Activated CD4-positive, alpha-beta T cell treated with anti-CD3 and anti-CD28 coated beads, Interleukin-2, amount 50 U/mL, for 24 hours (primary cell): ENCODE data around the gene ZNF354C.

ENCODE experiments used
- DNase-seq, 2 donors: peaks; one replicate each; pipeline ENCODE4 v3.0.0-alpha.2; 2020; ENCODE audit warnings: low read depth in 1 of 2, low spot score in 1 of 2

ZNF354C gene

DNA sequence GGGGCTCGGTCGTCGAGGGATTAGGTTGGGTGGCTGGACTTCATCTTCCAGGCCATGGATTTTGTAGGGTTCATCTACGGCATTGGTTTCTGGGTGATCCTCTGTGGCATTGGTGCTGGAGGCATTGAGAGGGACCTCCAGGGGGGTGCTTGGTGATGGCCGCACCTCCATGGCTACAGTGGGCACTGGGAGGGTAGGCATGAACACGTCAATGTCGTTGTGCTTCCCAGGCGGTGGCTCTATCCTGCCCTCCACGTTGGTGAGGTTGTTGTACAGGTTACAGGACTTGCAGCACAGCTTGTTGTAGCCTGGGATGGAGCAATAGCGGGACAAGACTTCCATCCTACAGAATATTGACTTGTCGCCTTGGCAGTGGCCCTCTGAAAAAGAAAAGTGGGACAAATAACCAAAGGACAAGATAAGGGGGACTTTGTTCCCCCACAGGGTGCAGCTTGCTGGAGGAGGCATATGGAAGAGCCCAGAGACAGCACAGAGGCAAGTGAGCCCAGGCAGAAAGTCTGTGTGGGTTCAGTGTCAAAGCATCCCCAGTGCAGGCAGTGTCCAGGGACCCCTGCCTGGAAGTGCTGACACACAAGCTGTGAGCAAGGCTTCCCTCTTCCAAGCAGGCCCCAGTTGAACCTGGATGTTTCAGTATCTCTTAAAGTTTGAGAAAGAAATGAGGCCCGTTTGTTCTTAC, 53.9 kb downstream of the ZNF354C start:
- no peak for DNase-seq

DNA sequence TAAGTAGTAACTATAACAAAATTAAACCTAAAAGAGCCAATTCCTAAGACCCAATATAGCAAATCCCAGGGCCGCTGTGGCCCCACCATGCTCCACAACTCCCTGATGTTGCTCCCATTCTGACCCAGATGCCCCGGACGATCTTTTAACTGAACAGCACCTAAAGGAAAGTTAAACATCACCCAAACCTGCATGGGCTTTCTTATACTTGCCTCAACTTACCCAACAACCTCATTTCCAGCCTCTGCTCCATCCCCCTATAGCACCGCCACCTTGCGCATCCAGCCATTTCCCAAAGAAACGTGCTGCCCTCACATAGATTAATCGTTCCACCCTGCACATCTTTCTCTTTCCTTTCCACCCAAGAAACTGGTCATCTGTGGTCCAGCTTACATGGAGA, 54.6 kb downstream of the ZNF354C start:
- no peak for DNase-seq

- DNase-seq = no peak
Observed at GRCh38 chr5:179115307-179115706, 55.1 kb downstream of the ZNF354C start.

GRCh38 chr5:179115845-179116524, 55.8 kb downstream of the ZNF354C start:
- no peak for DNase-seq

GRCh38 chr5:179118338-179118737, 58.2 kb downstream of the ZNF354C start:
- DNase-seq = no peak

DNA sequence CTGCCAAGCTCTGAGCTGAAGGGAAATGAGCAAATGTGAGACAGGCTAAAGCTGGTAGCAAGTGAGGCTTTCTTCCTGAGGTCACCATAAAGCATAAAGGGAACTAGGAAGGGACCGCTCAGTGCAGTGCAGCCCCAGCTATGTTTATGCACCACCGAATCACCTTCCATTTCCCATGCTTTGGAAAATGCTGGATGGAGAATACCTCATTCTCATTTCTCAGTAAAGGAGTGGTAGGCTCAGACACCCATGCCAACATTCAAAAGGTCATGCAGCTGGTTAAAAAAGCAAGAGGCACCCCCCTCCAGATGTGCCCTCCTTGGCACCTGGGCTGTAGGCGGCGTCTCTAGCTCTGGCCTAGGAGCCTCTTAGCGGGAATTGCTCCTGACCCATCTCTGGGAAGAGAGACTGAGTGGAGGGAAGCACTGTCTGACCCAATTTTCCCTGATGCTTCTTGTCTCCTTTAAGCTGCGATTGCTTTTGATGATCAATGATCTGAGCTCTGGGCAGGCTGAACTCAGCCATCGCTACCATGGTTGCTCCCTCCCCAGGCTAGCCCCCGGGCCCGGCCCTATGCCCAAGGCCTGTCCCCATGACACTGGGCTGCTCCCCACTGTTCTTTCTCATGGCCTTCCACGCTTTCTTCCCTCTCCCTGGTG, 58.7 kb downstream of the ZNF354C start:
- no peak for DNase-seq

DNA sequence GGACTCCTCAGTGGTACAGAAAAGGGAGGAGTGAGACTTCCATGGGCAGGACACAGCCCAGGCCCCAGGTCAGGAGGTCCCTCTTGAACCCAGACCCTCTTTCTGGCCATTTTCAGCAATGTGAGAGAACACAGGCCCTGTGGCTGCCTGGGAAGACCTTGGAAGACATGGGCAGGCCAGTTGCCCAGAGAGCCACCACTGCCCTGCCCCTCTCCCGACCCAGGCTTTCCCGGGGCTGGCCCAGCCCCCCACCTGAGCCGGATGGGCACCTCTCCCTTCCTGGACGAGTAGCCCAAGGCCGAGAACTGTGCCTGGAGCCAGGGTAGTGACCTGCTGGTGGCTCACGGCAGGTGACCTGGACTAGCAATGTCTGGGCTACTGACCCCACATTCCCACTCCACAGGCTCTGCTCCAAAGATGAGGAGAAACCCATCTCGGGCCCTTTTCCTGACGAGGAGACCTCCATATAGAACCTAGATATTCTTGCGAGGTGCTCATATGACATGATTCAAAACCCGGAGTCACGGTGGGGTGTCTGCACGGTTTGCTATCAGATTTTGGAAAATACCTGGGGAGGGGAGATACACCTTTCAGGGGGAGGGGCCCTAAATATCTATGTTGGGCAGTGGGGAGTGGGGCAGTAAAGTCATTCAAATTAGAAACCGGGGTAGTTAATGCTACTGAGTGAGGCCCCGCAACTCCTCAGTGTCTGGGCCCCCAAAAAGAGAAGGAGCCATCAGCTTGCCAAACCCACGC, 59.4 kb downstream of the ZNF354C start:
- no peak for DNase-seq

DNA sequence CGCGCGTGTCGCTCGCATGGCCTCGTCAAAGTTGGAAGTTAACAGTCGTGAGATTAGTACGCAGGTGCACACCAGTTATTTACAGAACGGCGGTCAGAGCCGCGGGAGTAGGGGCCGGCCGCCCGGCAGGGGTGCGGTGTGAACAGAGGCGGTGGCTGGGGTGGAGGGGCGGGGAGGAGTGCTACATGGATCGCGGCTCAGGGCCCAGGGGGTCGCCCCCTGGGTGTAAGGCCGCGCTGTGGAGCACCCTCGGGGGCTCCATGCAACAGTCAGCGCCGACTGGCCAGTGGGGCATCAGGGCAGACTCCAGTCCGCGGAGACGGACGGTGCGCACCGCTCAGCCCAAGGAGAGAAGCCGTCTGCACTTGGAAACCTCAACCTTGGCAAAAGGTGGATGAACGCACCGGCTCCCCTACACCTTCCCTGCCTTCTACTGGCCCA, 60.3 kb downstream of the ZNF354C start:
- no peak for DNase-seq

- DNase-seq = no peak
Observed at GRCh38 chr5:179120951-179121666, 60.9 kb downstream of the ZNF354C start.

GRCh38 chr5:179121667-179122111, 61.5 kb downstream of the ZNF354C start:
- no peak for DNase-seq

- no peak for DNase-seq
Observed at GRCh38 chr5:179122411-179123108, 62.4 kb downstream of the ZNF354C start.

- no peak for DNase-seq
Observed at GRCh38 chr5:179123109-179123426, 62.9 kb downstream of the ZNF354C start.

DNA sequence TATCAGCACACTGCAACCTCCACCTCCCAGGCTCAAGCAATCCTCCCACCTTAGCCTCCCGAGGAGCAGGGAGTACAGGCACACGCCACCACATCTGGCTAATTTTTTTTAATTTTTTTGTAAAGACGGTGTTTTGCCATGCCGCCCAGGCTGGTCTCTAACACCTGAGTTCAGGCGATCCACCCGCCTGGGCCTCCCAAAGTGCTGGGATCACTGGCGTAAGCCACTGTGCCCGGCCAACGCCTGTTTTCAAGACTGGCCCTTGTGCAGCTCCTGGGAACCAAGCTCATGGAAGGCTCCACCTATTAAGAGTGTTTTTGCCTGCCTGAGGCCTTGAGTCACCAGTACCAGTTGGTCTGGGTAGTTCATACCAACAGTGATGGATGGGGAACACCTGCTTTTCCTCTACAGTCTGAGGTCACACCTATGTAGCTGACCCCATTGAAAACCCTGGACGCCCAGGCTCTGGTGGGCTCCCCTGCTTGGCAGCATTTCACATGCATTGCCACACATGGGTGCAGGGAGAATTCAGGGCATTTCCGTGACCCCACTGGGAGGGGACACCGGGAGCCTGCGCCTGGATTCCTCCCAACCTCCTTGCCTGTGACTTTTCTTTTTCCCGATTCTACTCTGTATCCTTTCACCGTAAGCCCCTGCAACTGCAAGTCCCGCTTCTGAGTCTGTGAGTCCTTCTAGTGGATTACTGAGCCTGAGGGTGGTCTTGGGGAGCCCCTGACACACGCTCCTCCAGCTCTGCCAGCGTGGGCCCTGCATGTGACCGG, 63.5 kb downstream of the ZNF354C start:
- no peak for DNase-seq

- no peak for DNase-seq
Observed at GRCh38 chr5:179124273-179124852, 64.2 kb downstream of the ZNF354C start.

GRCh38 chr5:179124853-179125788, 64.9 kb downstream of the ZNF354C start:
- DNase-seq = no peak

- no peak for DNase-seq
Observed at GRCh38 chr5:179125789-179126505, 65.8 kb downstream of the ZNF354C start.

DNA sequence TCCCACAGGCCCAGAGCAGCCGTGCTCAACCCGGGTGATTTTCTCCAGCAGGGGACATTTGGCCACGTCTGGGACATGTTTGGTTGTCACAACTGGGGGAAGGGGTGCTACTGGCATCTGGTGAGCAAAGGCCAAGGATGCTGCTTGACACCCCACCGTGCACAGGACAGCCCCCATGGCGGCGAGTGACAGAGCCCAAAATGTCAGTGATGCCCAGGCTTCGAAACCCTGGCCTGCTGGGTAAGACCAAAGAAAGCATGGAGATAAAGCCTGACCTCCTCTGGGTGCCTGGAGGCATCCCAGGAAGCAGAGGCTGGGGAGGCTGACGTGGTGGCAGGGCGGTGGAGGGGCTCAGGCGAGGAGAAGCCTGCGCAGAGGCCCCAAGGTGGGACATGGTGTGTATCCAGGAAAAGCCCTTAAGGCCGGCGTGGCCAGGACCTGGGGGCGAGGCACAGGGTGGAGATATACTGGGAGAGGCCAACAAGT, 66.4 kb downstream of the ZNF354C start:
- no peak for DNase-seq
